H1 (cell line): ENCODE results near the gene SND1. TPM values are rescaled to one million over a fixed set of nuclear protein-coding genes. Genes with fewer than 3 reads are reported as not detected.
A peak's percentile ranks its signal among the peaks of the same experiment; 100 is the strongest.

Experiments
- CHD7 ChIP-seq: fragments of 300-600 bp; sonication (generic); IDR thresholded peaks from 2 replicates; pipeline ENCODE4 v1.7.1; 2012; ENCODE audit warnings: low read length, moderate library complexity, mild to moderate bottlenecking, inconsistent platforms; ENCODE audit not compliant: insufficient replicate concordance
- CTCF ChIP-seq, 3 experiments: IDR thresholded peaks; 1 replicate in 2 of 3; 2 replicates in 1 of 3; pipeline versions ENCODE4 v1.5.1 to v1.6.1; 2011; ENCODE audit warnings: low read length in 3 of 3, mild to moderate bottlenecking in 3 of 3, inconsistent platforms in 2 of 3, low read depth in 1 of 3, moderate library complexity in 1 of 3; ENCODE audit not compliant: insufficient read depth in 1 of 3; ENCODE audit errors: control extremely low read depth in 1 of 3
- RAD21 ChIP-seq, 2 experiments: IDR thresholded peaks in 1 of 2; conservative IDR thresholded peaks in 1 of 2; 2 replicates each; pipeline ENCODE4 v1.6.1; 2011; ENCODE audit warnings: low read depth in 2 of 2, low read length in 2 of 2, improper control_type of control experiment in 1 of 2, inconsistent platforms in 1 of 2, mild to moderate bottlenecking in 1 of 2, moderate library complexity in 1 of 2
- polyA plus RNA-seq, 7 experiments: library from polyadenylated mRNA; depleted of rRNA in 3 of 7; stranded (reverse) in 5 of 7; unstranded in 2 of 7; fragments of >200 nt in 5 of 7; fragments of 200-250 nt in 2 of 7; gene quantifications; 1 replicate in 5 of 7; 2 replicates in 1 of 7; 4 replicates in 1 of 7; pipeline versions ENCODE4 v1.2.1 to v1.2.3, GENCODE V29; 2011 to 2013; ENCODE audit warnings: missing spikeins in 2 of 7, mixed read lengths in 2 of 7
- total RNA-seq: library from RNA; stranded (reverse); fragmentation: NEBNext Ultra II Directional; extraction: Animal tissue kit (Norgen Biotek cat#: 25700); gene quantifications from 2 replicates; pipeline ENCODE4 v1.2.1, GENCODE V29; 2021

Gene SND1
- total and polyA plus RNA-seq, 2 of the 8 experiments (the other 6 are each of a cell fraction or from before 2014, with no cell fraction given) = 122 to 290 TPM

GRCh38 chr7:128066858-128067257 lies 414.9 kb downstream of the SND1 start (continued):
- TF ChIP-seq CHD7 = no peak
- TF ChIP-seq CTCF (IDR thresholded peaks at IDR 0.05; ENCODE audit: control extremely low read depth in 1 of 3, insufficient read depth in 1 of 3, low read depth in 1 of 3, low read length in 3 of 3) = peak in 2 of 3 experiments; percentile 21; a peak in 1 of 4 replicates
- peak; percentile 14 to 29; a peak in 3 of 4 replicates for TF ChIP-seq RAD21 (IDR thresholded peaks at IDR 0.05 in 1 of 2, conservative IDR thresholded peaks at IDR 0.05 in 1 of 2; ENCODE audit: low read depth in 2 of 2, low read length in 2 of 2)
